OCI-LY1 (cell line): ENCODE data around the gene EFHC1.

Source experiments
- EZH2 ChIP-seq: fragments of 200-600 bp; sonication (generic), shearing (Covaris generic); IDR thresholded peaks from 2 replicates; pipeline ENCODE4 v1.8.0; 2017; ENCODE audit warnings: borderline replicate concordance, mixed run types, mild to moderate bottlenecking, antibody characterized with exemption, low read length, moderate library complexity, mixed read lengths
- TF ChIP-seq, protein P1 (sequence below): fragments of 200-600 bp; sonication (generic), shearing (Covaris generic); IDR thresholded peaks from 2 replicates; pipeline ENCODE4 v1.5.1; 2017; ENCODE audit warnings: mild to moderate bottlenecking, antibody characterized with exemption, low read length, moderate library complexity, mixed read lengths

DNA sequence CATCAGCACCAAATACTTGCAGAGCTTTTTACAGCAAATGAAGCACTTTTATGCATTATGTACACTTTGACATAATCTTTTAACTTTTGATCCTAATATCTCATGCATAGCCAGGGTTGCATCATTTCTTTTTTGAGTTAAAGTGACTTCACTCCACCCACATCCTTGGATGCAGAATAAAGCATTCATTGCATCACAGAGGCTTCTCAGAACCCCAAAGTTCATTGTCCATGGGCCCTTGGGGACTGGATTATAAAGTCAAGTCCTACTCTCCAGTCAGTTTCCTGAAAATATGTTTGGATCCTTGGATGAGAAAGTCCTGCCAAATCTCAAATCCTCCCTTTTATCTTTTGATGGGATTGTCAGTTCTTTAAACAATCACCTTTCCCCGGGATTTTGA lies 10.6 kb upstream of the EFHC1 start:
- no peak for TF ChIP-seq EZH2
- TF ChIP-seq, protein P1, sequence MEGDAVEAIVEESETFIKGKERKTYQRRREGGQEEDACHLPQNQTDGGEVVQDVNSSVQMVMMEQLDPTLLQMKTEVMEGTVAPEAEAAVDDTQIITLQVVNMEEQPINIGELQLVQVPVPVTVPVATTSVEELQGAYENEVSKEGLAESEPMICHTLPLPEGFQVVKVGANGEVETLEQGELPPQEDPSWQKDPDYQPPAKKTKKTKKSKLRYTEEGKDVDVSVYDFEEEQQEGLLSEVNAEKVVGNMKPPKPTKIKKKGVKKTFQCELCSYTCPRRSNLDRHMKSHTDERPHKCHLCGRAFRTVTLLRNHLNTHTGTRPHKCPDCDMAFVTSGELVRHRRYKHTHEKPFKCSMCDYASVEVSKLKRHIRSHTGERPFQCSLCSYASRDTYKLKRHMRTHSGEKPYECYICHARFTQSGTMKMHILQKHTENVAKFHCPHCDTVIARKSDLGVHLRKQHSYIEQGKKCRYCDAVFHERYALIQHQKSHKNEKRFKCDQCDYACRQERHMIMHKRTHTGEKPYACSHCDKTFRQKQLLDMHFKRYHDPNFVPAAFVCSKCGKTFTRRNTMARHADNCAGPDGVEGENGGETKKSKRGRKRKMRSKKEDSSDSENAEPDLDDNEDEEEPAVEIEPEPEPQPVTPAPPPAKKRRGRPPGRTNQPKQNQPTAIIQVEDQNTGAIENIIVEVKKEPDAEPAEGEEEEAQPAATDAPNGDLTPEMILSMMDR, result no peak
